ENCODE data around the gene GPR35.

GRCh38 chr2:240601831-240602160 is 23.5 kb upstream of the GPR35 start:
- no peak for TF ChIP-seq POLR2AphosphoS5 (IDR thresholded peaks at IDR 0.05)
- TF ChIP-seq CTCF (IDR thresholded peaks at IDR 0.05) = no peak
- no peak for TF ChIP-seq POLR2A (IDR thresholded peaks at IDR 0.05)

Data from upper lobe of left lung (tissue), 4 donors.